ENCODE data around the gene CUX1.

DNA sequence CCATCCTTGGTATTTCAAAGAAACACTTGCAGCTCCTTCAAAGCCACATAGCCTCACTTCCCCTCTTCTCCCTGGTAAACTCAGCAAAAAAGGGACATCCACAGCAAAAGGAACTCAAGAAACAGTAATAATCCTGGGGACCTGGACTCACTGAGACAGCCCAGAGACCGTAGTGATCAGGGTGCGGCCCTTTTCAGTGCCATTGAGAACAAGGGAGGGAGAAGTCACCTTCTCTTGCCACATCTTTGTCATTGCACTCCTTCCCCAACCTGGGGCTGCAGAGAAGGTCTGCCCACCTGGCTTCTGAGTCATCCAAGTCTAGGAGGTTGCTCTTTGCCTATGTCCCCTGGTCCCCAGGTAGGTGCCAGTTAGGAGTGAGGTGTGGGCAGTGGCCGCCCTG, 375.4 kb downstream of the CUX1 start:
- TF ChIP-seq, protein P1, sequence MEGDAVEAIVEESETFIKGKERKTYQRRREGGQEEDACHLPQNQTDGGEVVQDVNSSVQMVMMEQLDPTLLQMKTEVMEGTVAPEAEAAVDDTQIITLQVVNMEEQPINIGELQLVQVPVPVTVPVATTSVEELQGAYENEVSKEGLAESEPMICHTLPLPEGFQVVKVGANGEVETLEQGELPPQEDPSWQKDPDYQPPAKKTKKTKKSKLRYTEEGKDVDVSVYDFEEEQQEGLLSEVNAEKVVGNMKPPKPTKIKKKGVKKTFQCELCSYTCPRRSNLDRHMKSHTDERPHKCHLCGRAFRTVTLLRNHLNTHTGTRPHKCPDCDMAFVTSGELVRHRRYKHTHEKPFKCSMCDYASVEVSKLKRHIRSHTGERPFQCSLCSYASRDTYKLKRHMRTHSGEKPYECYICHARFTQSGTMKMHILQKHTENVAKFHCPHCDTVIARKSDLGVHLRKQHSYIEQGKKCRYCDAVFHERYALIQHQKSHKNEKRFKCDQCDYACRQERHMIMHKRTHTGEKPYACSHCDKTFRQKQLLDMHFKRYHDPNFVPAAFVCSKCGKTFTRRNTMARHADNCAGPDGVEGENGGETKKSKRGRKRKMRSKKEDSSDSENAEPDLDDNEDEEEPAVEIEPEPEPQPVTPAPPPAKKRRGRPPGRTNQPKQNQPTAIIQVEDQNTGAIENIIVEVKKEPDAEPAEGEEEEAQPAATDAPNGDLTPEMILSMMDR (IDR thresholded peaks at IDR 0.05) = no peak
- TF ChIP-seq POLR2A (IDR thresholded peaks at IDR 0.05) = no peak

All from uterus (tissue), 2 donors.